Sigmoid colon (tissue), 7 donors: ENCODE measurements around the gene NOPCHAP1. TPM values are rescaled to one million over a fixed set of nuclear protein-coding genes. Genes with fewer than 3 reads are reported as not detected.
A peak's percentile ranks its signal among the peaks of the same experiment; 100 is the strongest.

ENCODE experiments used
- DNase-seq: peaks from one replicate; pipeline ENCODE4 v3.0.0-alpha.2; 2019
- H3K27ac ChIP-seq, 4 donors: fragments of 200-600 bp; sonication (generic); one replicate each; pipeline ENCODE4 v1.5.1; 2016 to 2019; ENCODE audit warnings: mild to moderate bottlenecking in 1 of 4
- H3K27me3 ChIP-seq, 3 donors: fragments of 200-600 bp; sonication (generic); one replicate each; pipeline ENCODE4 v1.5.1; 2019; ENCODE audit warnings: mild to moderate bottlenecking in 1 of 3
- H3K36me3 ChIP-seq, 4 donors: fragments of 200-600 bp; sonication (generic); one replicate each; pipeline ENCODE4 v1.5.1; 2016 to 2019
- H3K4me1 ChIP-seq, 4 donors: fragments of 200-600 bp; sonication (generic); one replicate each; pipeline ENCODE4 v1.5.1; 2017 to 2019
- H3K4me3 ChIP-seq, 4 donors: fragments of 200-600 bp; sonication (generic); one replicate each; pipeline ENCODE4 v1.5.1; 2017 to 2019; ENCODE audit warnings: mild to moderate bottlenecking in 2 of 4, moderate library complexity in 1 of 4
- H3K9me3 ChIP-seq, 4 donors: fragments of 200-600 bp in 3 of 4; sonication (generic) in 3 of 4; one replicate each; pipeline versions ENCODE4 v1.5.1 to v1.6.1; 2013 to 2019
- EP300 ChIP-seq, 4 donors: sonication (generic); formaldehyde crosslinking; IDR thresholded peaks; one replicate each; pipeline ENCODE4 v1.6.1; 2017; ENCODE audit warnings: antibody characterized with exemption in 4 of 4
- POLR2A ChIP-seq, 2 donors: fragments of 450-650 bp; IDR thresholded peaks; one replicate each; pipeline ENCODE4 v1.6.1; 2016; ENCODE audit warnings: antibody characterized with exemption in 2 of 2, mild to moderate bottlenecking in 2 of 2, moderate library complexity in 2 of 2
- POLR2AphosphoS5 ChIP-seq, 4 donors: sonication (generic); formaldehyde crosslinking; IDR thresholded peaks; one replicate each; pipeline ENCODE4 v1.6.1; 2017; ENCODE audit warnings: antibody characterized with exemption in 4 of 4
- WGBS, 2 donors: extraction: QIAGEN DNeasy Blood & Tissue Kit; methylation state at CpG; one replicate each; pipeline ENCODE4 v1.1.7; 2013; 5-methylcytosine and 5-hydroxymethylcytosine counted together
- intact Hi-C: fragments of 100-400 bp; cut with DNase I; formaldehyde crosslinking; loops from one replicate; pipeline ENCODE4 v1.15.1; 2023
- polyA plus RNA-seq, 3 donors: library from polyadenylated mRNA; stranded (reverse); fragments of 200-250 nt; gene quantifications; one replicate each; pipeline ENCODE4 v1.2.3, GENCODE V29; 2013
- total RNA-seq, 4 donors: library from RNA; depleted of rRNA; stranded (reverse); fragments of >200 nt; gene quantifications; one replicate each; pipeline ENCODE4 v1.1.0, GENCODE V29; 2016
- TF ChIP-seq, protein P1 (sequence below), 4 experiments: fragments of 450-650 bp in 3 of 4; fragments of 200-600 bp in 1 of 4; IDR thresholded peaks; one replicate each; pipeline ENCODE4 v1.5.1; 2016 to 2019; ENCODE audit warnings: antibody characterized with exemption in 4 of 4, mild to moderate bottlenecking in 3 of 4, moderate library complexity in 2 of 4
- donor health status: healthy with polysubstance abuse.
- donor health status: Bipolar disorder and iron deficiency.
- donor health status: healthy.

The NOPCHAP1 gene
- total and polyA plus RNA-seq, 7 donors: 3.9 to 9.1 (median 6.6) TPM

DNA sequence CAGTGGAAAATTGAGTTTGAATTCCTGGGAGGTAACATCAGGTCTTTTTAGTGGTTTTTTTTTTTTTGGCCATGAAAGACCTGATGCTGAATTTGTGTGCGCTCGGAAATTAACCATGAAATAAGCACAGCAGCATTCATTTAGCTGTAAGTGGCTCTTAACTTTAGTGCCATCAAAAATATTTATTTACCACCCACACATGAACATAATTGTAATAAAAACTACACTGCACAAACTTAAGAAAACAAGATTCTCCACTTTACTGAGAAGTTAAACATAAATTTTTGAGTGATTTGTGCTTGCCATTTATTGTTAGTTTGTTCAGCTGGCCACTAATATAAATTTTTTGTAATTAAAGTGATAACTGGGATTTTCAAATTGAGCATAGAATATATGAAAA lies 30.4 kb upstream of the NOPCHAP1 start:
- no peaks in the 10 kb centered on the region for H3K36me3 ChIP-seq
- no peak overlapping the region for H3K4me3 ChIP-seq
- H3K9me3 ChIP-seq: no peaks in the 10 kb centered on the region
- H3K27me3 ChIP-seq: no peaks in the 10 kb centered on the region
- no peak overlapping the region for H3K27ac ChIP-seq
- peaks cover 0 to 17% (median 9%) of the 10 kb centered on the region in 4 donors for H3K4me1 ChIP-seq
- no peak for TF ChIP-seq POLR2A (IDR thresholded peaks at IDR 0.05)
- no peak for TF ChIP-seq EP300 (IDR thresholded peaks at IDR 0.05)
- TF ChIP-seq, protein P1, sequence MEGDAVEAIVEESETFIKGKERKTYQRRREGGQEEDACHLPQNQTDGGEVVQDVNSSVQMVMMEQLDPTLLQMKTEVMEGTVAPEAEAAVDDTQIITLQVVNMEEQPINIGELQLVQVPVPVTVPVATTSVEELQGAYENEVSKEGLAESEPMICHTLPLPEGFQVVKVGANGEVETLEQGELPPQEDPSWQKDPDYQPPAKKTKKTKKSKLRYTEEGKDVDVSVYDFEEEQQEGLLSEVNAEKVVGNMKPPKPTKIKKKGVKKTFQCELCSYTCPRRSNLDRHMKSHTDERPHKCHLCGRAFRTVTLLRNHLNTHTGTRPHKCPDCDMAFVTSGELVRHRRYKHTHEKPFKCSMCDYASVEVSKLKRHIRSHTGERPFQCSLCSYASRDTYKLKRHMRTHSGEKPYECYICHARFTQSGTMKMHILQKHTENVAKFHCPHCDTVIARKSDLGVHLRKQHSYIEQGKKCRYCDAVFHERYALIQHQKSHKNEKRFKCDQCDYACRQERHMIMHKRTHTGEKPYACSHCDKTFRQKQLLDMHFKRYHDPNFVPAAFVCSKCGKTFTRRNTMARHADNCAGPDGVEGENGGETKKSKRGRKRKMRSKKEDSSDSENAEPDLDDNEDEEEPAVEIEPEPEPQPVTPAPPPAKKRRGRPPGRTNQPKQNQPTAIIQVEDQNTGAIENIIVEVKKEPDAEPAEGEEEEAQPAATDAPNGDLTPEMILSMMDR (IDR thresholded peaks at IDR 0.05): no peak
- no peak for TF ChIP-seq POLR2AphosphoS5 (IDR thresholded peaks at IDR 0.05)
- DNase-seq: no peak
- whole genome bisulfite sequencing, 2 donors: 94 to 95% methylated on average over 2 of the region's 2 CpGs
- intact Hi-C loops: no loop called here

DNA sequence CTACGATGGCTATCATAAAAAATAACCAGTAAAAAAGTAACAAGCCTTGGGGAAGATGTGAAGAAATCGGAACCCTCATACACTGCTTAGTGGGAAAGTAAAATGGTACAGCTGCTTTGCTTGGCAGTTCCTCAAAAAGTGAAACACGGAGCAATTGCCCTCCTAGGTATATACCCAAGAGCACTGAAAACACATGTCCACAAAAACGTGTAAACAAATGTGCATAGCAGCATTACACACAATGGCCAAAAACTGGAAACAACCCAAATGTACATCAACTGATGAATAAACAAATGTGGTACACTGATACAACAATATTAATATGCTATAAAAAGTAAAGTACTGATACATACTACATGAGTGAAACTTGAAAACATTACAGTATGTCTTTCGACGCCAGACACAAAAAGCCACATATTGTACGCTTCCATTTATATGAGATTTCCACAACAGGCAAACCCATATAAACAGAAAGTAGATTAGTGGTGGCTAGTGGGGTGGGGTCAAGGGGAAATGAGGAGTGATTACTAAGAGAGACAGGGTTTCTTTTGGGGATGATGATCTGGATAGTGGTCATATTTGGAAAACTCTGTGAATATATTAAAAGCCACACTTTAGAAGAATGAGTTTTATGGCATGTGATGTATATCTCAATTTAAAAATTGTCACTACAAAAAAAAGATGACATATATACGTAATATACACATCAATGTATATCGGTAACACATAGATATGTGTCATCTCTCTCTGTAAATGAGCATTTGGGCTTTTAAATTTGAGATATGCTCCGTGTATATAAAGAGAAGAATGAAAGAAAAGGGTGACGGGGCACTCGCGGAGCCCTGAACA lies 29.0 kb upstream of the NOPCHAP1 start:
- H3K27me3 ChIP-seq: no peaks in the 10 kb centered on the region
- intact Hi-C loops: no loop called here

DNA sequence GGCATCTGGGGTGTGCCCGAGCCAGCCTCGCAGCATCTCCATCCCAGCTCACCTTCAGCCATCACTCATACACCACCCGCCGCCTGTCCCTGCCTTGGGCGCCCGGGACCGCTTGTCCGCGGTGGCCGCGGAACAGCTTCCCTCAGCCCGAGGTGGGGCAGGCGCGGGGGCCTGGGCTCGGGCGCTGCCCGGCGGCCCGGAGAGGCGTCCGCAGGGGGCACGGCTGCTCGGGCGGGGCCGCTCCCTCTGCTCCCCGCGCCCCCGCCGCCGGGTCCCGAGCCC lies 28.5 kb upstream of the NOPCHAP1 start:
- 0 to 1% methylated on average over 31 of the region's 31 CpGs for WGBS, 2 donors
- intact Hi-C loops: no loop called here
- no peaks in the 10 kb centered on the region for H3K36me3 ChIP-seq
- peak overlapping the region; percentile 80 to 83 (median 82) for H3K27ac ChIP-seq
- peak overlapping the region; percentile 77 to 90 (median 86) for H3K4me3 ChIP-seq
- H3K27me3 ChIP-seq: no peaks in the 10 kb centered on the region
- H3K4me1 ChIP-seq: peaks cover 0 to 17% (median 9%) of the 10 kb centered on the region in 4 donors
- peak; percentile 68 for DNase-seq
- TF ChIP-seq POLR2A (IDR thresholded peaks at IDR 0.05): no peak
- TF ChIP-seq, protein P1 (IDR thresholded peaks at IDR 0.05): no peak
- no peak for TF ChIP-seq EP300 (IDR thresholded peaks at IDR 0.05)
- TF ChIP-seq POLR2AphosphoS5 (IDR thresholded peaks at IDR 0.05): no peak
- H3K9me3 ChIP-seq: no peaks in the 10 kb centered on the region

More for the DNA sequence above, 29.0 kb upstream of the NOPCHAP1 start:
- Histone ChIP-seq H3K9me3 (no peaks in the 10 kb centered on the region), H3K27ac (peak overlapping the region; percentile 80 to 83 (median 82)), H3K4me3 (peak overlapping the region; percentile 77 to 90 (median 86)), H3K36me3 (no peaks in the 10 kb centered on the region), H3K4me1 (peaks cover 0 to 17% (median 9%) of the 10 kb centered on the region in 4 donors)
- TF ChIP-seq EP300 (IDR thresholded peaks at IDR 0.05): no peak
- TF ChIP-seq POLR2AphosphoS5 (IDR thresholded peaks at IDR 0.05): peak in 1 of 4 donors; percentile 7
- no peak for TF ChIP-seq POLR2A (IDR thresholded peaks at IDR 0.05)
- DNase-seq: no peak
- WGBS, 2 donors: 8 to 29% methylated on average over 13 of the region's 13 CpGs

DNA sequence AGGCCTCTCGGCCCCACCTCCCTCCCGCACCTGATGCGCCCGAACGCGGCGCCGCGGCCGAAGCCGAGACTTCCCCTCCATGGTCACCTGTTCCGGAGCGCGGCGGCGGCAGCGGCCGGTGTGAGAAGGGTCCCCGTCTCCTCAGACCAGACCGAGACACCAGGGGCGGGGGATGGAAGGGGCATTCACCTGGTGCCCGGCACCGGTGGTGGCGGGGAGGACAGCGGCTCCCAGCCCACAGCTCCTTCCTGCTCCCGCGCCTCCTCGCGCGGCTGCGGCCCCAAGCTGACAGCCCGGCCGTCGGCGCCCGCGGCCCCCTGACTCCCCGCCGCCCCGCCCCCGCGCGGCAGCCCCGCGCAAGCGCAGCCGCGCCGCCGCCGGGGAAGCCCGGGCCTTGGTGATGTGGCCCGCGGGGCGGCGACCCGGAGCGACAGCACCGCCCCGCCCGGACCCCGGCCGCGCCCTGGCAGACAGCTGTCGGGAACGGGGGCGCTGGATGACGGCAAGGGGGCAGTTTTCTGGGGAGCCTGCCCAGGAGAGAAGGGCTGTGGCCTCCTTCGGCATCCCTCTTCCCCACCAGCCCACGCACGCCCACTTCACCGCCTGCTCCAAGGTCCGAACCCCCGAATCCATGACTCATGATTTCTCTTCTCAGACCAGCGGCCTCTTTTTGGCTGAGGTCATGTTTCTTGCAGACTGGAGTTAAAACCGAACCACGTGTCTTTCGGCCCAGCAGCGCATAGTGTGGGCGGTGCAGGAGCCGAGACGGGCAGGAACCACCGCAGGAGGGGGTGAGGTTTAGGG lies 27.9 kb upstream of the NOPCHAP1 start, which contains the start of gene SLC41A2:
Gene SLC41A2, minus strand, starts transcription at position 290 of the 804 bp plus-strand sequence. CDS start 29,763 bp downstream, outside the sequence.
- intact Hi-C loops: no loop called here
- peak; percentile 91 for DNase-seq
- TF ChIP-seq POLR2AphosphoS5 (IDR thresholded peaks at IDR 0.05): peak in 3 of 4 donors; percentile 20 to 57 (median 55)
- TF ChIP-seq EP300 (IDR thresholded peaks at IDR 0.05): no peak
- TF ChIP-seq POLR2A (IDR thresholded peaks at IDR 0.05): peak in 1 of 2 donors; percentile 12
- H3K4me3 ChIP-seq: peak within 1 kb of the TSS; percentile 77 to 90 (median 86)
- H3K27me3 ChIP-seq: no peaks in the 10 kb centered on the region
- WGBS, 2 donors: 1% methylated on average over 83 of the region's 83 CpGs
- H3K9me3 ChIP-seq: no peaks in the 10 kb centered on the region
- peak within 1 kb of the TSS; percentile 80 to 83 (median 82) for H3K27ac ChIP-seq
- peaks cover 0 to 17% (median 9%) of the 10 kb centered on the region in 4 donors for H3K4me1 ChIP-seq
- no peaks in the 10 kb centered on the region for H3K36me3 ChIP-seq

DNA sequence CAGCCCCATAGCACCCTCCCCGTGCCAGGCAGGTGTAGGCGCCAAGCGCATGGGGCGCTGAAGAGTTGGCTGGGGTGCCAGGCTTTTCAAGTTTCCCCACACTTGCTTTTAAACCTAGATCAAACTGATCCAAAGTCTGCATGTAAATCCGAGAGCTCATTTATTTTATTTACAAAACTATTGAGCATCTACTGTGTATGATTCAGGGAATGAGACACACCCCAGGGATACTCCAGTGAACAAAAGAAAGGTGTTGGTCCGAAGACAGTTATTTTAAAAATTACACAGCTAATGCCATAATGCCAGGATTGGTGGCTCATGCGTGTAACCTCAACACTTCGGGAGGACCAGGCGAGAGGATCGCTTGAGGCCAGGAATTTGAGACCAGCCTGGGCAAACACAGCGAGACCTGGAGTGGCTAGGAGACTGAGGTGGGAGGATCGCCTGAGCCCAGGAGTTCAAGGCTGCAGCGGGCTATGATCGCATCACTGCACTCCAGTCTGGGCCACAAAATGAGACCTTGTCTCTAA lies 27.2 kb upstream of the NOPCHAP1 start:
- intact Hi-C loops: no loop called here
- Histone ChIP-seq H3K27ac (peak overlapping the region; percentile 80 to 83 (median 82)), H3K4me3 (peak overlapping the region; percentile 77 to 90 (median 86)), H3K9me3 (no peaks in the 10 kb centered on the region), H3K4me1 (peaks cover 0 to 17% (median 9%) of the 10 kb centered on the region in 4 donors), H3K27me3 (no peaks in the 10 kb centered on the region), H3K36me3 (no peaks in the 10 kb centered on the region)
- TF ChIP-seq, protein P1 (IDR thresholded peaks at IDR 0.05): peak in 1 of 4 experiments; percentile 19
- TF ChIP-seq POLR2A (IDR thresholded peaks at IDR 0.05): no peak
- WGBS, 2 donors: 16 to 53% methylated on average over 14 of the region's 14 CpGs
- DNase-seq: no peak
